SK-N-SH (cell line): ENCODE data around the gene TC2N. TPM values are rescaled to one million over a fixed set of nuclear protein-coding genes. Genes with fewer than 3 reads are reported as not detected.

Experiments
- CTCF ChIA-PET: fragments of 300-600, 350-600 bp; formaldehyde crosslinking; extraction: SDS; loops from one replicate; lab custom pipeline; 2021; lab: Yijun Ruan, JAX
- POLR2A ChIA-PET: fragments of 350-600 bp; sonication (Branson Sonifier 250); formaldehyde crosslinking; extraction: SDS; loops from one replicate; lab custom pipeline; 2020; ENCODE audit warnings: antibody characterized with exemption, inconsistent platforms; lab: Yijun Ruan, JAX
- DNase-seq: peaks from one replicate; pipeline ENCODE4 v3.0.0; 2012
- H2AFZ ChIP-seq: fragments of 200-600 bp; sonication (generic); 2 replicates; pipeline ENCODE4 v1.8.1; 2016; ENCODE audit warnings: antibody characterized with exemption, mild to moderate bottlenecking, low read depth
- H3F3A ChIP-seq: fragments of 200-600 bp; sonication (generic); replicated peaks from 2 replicates; pipeline ENCODE3; 2016; ENCODE audit warnings: antibody characterized with exemption, mild to moderate bottlenecking; ENCODE audit not compliant: insufficient read depth
- H3K27ac ChIP-seq, 2 experiments: fragments of 200-500 bp in 1 of 2; fragments of 200-600 bp in 1 of 2; sonication (Bioruptor generic) in 1 of 2; sonication (generic), shearing (Covaris generic) in 1 of 2; 2 replicates each; pipeline versions ENCODE4 v1.5.1 to v1.6.1; 2014 to 2016; ENCODE audit warnings: low read depth in 2 of 2, inconsistent platforms in 1 of 2, low read length in 1 of 2, mild to moderate bottlenecking in 1 of 2, mixed read lengths in 1 of 2
- H3K27me3 ChIP-seq: fragments of 200-600 bp; sonication (generic), shearing (Covaris generic); 2 replicates; pipeline ENCODE4 v1.6.1; 2016; ENCODE audit warnings: mixed run types; ENCODE audit not compliant: insufficient read depth
- H3K36me3 ChIP-seq, 2 experiments: fragments of 200-500 bp in 1 of 2; fragments of 200-600 bp in 1 of 2; sonication (Bioruptor generic) in 1 of 2; sonication (generic) in 1 of 2; replicated peaks in 1 of 2; 2 replicates each; pipeline versions ENCODE3 to v1.5.1; 2014 to 2016; ENCODE audit warnings: low read length in 1 of 2, mild to moderate bottlenecking in 1 of 2; ENCODE audit not compliant: insufficient read depth in 2 of 2, control insufficient read depth in 1 of 2
- H3K4me1 ChIP-seq, 2 experiments: fragments of 200-500 bp in 1 of 2; fragments of 200-600 bp in 1 of 2; sonication (Bioruptor generic) in 1 of 2; sonication (generic), shearing (Covaris generic) in 1 of 2; 2 replicates each; pipeline versions ENCODE4 v1.5.1 to v1.6.1; 2014 to 2016; ENCODE audit warnings: low read depth in 1 of 2, low read length in 1 of 2, mixed run types in 1 of 2; ENCODE audit not compliant: insufficient read depth in 2 of 2, control insufficient read depth in 1 of 2
- H3K4me2 ChIP-seq: fragments of 200-600 bp; sonication (generic), shearing (Covaris generic); 2 replicates; pipeline ENCODE4 v1.6.1; 2017; ENCODE audit warnings: mixed run types
- H3K4me3 ChIP-seq, 2 experiments: fragments of 200-500 bp in 1 of 2; fragments of 200-600 bp in 1 of 2; sonication (Bioruptor generic) in 1 of 2; sonication (generic), shearing (Covaris generic) in 1 of 2; 2 replicates each; pipeline versions ENCODE4 v1.5.1 to v1.8.1; 2014 to 2016; ENCODE audit warnings: low read depth in 2 of 2, inconsistent platforms in 1 of 2, low read length in 1 of 2, mild to moderate bottlenecking in 1 of 2, mixed read lengths in 1 of 2, moderate library complexity in 1 of 2
- H3K79me2 ChIP-seq: fragments of 200-600 bp; sonication (generic); 2 replicates; pipeline ENCODE4 v1.8.1; 2017; ENCODE audit warnings: mild to moderate bottlenecking; ENCODE audit not compliant: insufficient read depth
- H3K9ac ChIP-seq: fragments of 200-600 bp; sonication (generic); 2 replicates; pipeline ENCODE4 v1.6.1; 2017; ENCODE audit warnings: mixed run types
- H3K9me2 ChIP-seq: fragments of 200-600 bp; sonication (generic); 2 replicates; pipeline ENCODE4 v1.6.1; 2017; ENCODE audit warnings: mixed run types
- H3K9me3 ChIP-seq: fragments of 200-600 bp; sonication (generic); 2 replicates; pipeline ENCODE4 v1.6.1; 2017; ENCODE audit warnings: mixed run types, mild to moderate bottlenecking, moderate library complexity
- H4K20me1 ChIP-seq: fragments of 200-600 bp; sonication (generic); 2 replicates; pipeline ENCODE4 v1.6.1; 2017; ENCODE audit warnings: mild to moderate bottlenecking, mixed run types; ENCODE audit not compliant: insufficient read depth
- CHD2 ChIP-seq: fragments of 150-350 bp; IDR thresholded peaks from 2 replicates; pipeline ENCODE4 v1.6.1; 2018; ENCODE audit warnings: low read length; ENCODE audit not compliant: partially characterized antibody
- ELF1 ChIP-seq: IDR thresholded peaks from 2 replicates; pipeline ENCODE4 v1.4.0; 2012
- JUND ChIP-seq: IDR thresholded peaks from 2 replicates; pipeline ENCODE4 v1.4.0; 2012
- NRF1 ChIP-seq: IDR thresholded peaks from 2 replicates; pipeline ENCODE4 v1.6.1; 2012; ENCODE audit warnings: low read depth, mild to moderate bottlenecking, low read length
- PBX3 ChIP-seq: IDR thresholded peaks from 2 replicates; pipeline ENCODE4; 2012
- POLR2AphosphoS5 ChIP-seq: IDR thresholded peaks from 2 replicates; pipeline ENCODE4 v1.6.1; 2012; ENCODE audit warnings: low read depth, low read length
- REST ChIP-seq: IDR thresholded peaks from 2 replicates; pipeline ENCODE4 v1.6.1; 2012; ENCODE audit warnings: mild to moderate bottlenecking, low read depth, low read length, moderate library complexity
- RXRA ChIP-seq: IDR thresholded peaks from 2 replicates; pipeline ENCODE4 v1.4.0; 2012; ENCODE audit warnings: low read depth, mild to moderate bottlenecking, borderline replicate concordance
- SIN3A ChIP-seq: IDR thresholded peaks from 2 replicates; pipeline ENCODE4 v1.6.1; 2012; ENCODE audit warnings: low read depth, mild to moderate bottlenecking, low read length, moderate library complexity, borderline replicate concordance
- SMC3 ChIP-seq: IDR thresholded peaks from 2 replicates; pipeline ENCODE4 v1.6.1; 2012; ENCODE audit warnings: low read depth, low read length, improper control_type of control experiment
- YY1 ChIP-seq: IDR thresholded peaks from 2 replicates; pipeline ENCODE4 v1.4.0; 2012; ENCODE audit warnings: low read depth, mild to moderate bottlenecking
- WGBS: methylation state at CpG from one replicate; pipeline ENCODE4 v1.1.6; 2017; ENCODE audit warnings: low lambda C conversion rate; 5-methylcytosine and 5-hydroxymethylcytosine counted together
- polyA plus RNA-seq, 3 experiments: library from polyadenylated mRNA; depleted of rRNA; stranded (reverse); fragments of >200 nt; gene quantifications; 2 replicates each; pipeline ENCODE4 v1.2.3, GENCODE V29; 2012
- TF ChIP-seq, protein P1 (sequence below): fragments of 150-350 bp; IDR thresholded peaks from 2 replicates; pipeline ENCODE4 v1.6.1; 2017; ENCODE audit warnings: antibody characterized with exemption, low read length, low read depth, borderline replicate concordance
- TF ChIP-seq, protein P2 (sequence below): fragments of 200-600 bp; sonication (generic); IDR thresholded peaks from 2 replicates; pipeline ENCODE4 v1.6.1; 2017; ENCODE audit warnings: antibody characterized with exemption, mild to moderate bottlenecking, moderate library complexity
- TF ChIP-seq, protein P3 (sequence below): IDR thresholded peaks from 2 replicates; pipeline ENCODE4 v1.4.0; 2012; ENCODE audit warnings: low read depth
- TF ChIP-seq, protein P4 (sequence below): IDR thresholded peaks from 2 replicates; pipeline ENCODE4 v1.4.0; 2012; ENCODE audit warnings: low read depth, borderline replicate concordance

Gene TC2N
- polyA plus RNA-seq, 1 of the 3 experiments (the other 2 are of a cell fraction): not detected

- H3K9ac ChIP-seq: no peak overlapping the region
- H3K4me1 ChIP-seq: no peaks in the 10 kb centered on the region
- CTCF ChIA-PET: interaction anchor here (1.3 kb wide), 1 partner anchor 12 kb away, joined by 3 read pairs; no protein-coding TSS in a partner anchor
- no peaks in the 10 kb centered on the region for H3K79me2 ChIP-seq
- no peak overlapping the region for H3K4me3 ChIP-seq
- no peak overlapping the region for H3K27ac ChIP-seq
- H3F3A ChIP-seq: no peaks in the 10 kb centered on the region
- POLR2A ChIA-PET: no interaction called here
- H4K20me1 ChIP-seq: no peaks in the 10 kb centered on the region
- H3K9me2 ChIP-seq: no peaks in the 10 kb centered on the region
- no peak overlapping the region for H3K4me2 ChIP-seq
- DNase-seq: no peak
- H3K9me3 ChIP-seq: peaks cover 10% of the 10 kb centered on the region; the same call in 1 of the 2 replicates
- TF ChIP-seq, protein P1, sequence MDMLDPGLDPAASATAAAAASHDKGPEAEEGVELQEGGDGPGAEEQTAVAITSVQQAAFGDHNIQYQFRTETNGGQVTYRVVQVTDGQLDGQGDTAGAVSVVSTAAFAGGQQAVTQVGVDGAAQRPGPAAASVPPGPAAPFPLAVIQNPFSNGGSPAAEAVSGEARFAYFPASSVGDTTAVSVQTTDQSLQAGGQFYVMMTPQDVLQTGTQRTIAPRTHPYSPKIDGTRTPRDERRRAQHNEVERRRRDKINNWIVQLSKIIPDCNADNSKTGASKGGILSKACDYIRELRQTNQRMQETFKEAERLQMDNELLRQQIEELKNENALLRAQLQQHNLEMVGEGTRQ: no peak
- TF ChIP-seq NRF1: no peak
- TF ChIP-seq JUND: no peak
- no peak for TF ChIP-seq PBX3
- TF ChIP-seq, protein P2, sequence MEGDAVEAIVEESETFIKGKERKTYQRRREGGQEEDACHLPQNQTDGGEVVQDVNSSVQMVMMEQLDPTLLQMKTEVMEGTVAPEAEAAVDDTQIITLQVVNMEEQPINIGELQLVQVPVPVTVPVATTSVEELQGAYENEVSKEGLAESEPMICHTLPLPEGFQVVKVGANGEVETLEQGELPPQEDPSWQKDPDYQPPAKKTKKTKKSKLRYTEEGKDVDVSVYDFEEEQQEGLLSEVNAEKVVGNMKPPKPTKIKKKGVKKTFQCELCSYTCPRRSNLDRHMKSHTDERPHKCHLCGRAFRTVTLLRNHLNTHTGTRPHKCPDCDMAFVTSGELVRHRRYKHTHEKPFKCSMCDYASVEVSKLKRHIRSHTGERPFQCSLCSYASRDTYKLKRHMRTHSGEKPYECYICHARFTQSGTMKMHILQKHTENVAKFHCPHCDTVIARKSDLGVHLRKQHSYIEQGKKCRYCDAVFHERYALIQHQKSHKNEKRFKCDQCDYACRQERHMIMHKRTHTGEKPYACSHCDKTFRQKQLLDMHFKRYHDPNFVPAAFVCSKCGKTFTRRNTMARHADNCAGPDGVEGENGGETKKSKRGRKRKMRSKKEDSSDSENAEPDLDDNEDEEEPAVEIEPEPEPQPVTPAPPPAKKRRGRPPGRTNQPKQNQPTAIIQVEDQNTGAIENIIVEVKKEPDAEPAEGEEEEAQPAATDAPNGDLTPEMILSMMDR: no peak
- no peak for TF ChIP-seq POLR2AphosphoS5
- TF ChIP-seq, all 33 proteins: peak for 0
- 7% methylated on average over 3 of the region's 3 CpGs for WGBS
- Histone ChIP-seq H3K27me3 (no peaks in the 10 kb centered on the region), H2AFZ (no peak overlapping the region), H3K36me3 (no peaks in the 10 kb centered on the region)
These were observed 49.6 kb downstream of the TC2N start for GRCh38 chr14:91817566-91818325.

- peaks cover 0 to 4% of the 10 kb centered on the region in 2 experiments for H3K36me3 ChIP-seq
- ChIA-PET CTCF (no interaction called here), POLR2A (no interaction called here)
- no peak overlapping the region for H3K9ac ChIP-seq
- no peak overlapping the region for H3K4me3 ChIP-seq
- H3K9me3 ChIP-seq: no peaks in the 10 kb centered on the region
- H3K9me2 ChIP-seq: no peaks in the 10 kb centered on the region
- no peaks in the 10 kb centered on the region for H3K4me1 ChIP-seq
- no peaks in the 10 kb centered on the region for H3K79me2 ChIP-seq
- 19% methylated on average over 1 of the region's 1 CpG for WGBS
- H3K4me2 ChIP-seq: no peak overlapping the region
- H2AFZ ChIP-seq: no peak overlapping the region
- H3K27me3 ChIP-seq: no peaks in the 10 kb centered on the region
- no peak for DNase-seq
- H3K27ac ChIP-seq: no peak overlapping the region
- H4K20me1 ChIP-seq: no peaks in the 10 kb centered on the region
- no peaks in the 10 kb centered on the region for H3F3A ChIP-seq
- TF ChIP-seq, protein P1: no peak
- TF ChIP-seq SMC3 (no peak), ELF1 (no peak), REST (no peak), RXRA (no peak), CHD2 (no peak), NRF1 (no peak), YY1 (no peak), SIN3A (no peak)
- TF ChIP-seq, protein P3, sequence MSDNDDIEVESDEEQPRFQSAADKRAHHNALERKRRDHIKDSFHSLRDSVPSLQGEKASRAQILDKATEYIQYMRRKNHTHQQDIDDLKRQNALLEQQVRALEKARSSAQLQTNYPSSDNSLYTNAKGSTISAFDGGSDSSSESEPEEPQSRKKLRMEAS: no peak
- TF ChIP-seq, protein P4, sequence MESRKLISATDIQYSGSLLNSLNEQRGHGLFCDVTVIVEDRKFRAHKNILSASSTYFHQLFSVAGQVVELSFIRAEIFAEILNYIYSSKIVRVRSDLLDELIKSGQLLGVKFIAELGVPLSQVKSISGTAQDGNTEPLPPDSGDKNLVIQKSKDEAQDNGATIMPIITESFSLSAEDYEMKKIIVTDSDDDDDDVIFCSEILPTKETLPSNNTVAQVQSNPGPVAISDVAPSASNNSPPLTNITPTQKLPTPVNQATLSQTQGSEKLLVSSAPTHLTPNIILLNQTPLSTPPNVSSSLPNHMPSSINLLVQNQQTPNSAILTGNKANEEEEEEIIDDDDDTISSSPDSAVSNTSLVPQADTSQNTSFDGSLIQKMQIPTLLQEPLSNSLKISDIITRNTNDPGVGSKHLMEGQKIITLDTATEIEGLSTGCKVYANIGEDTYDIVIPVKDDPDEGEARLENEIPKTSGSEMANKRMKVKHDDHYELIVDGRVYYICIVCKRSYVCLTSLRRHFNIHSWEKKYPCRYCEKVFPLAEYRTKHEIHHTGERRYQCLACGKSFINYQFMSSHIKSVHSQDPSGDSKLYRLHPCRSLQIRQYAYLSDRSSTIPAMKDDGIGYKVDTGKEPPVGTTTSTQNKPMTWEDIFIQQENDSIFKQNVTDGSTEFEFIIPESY: no peak
These were observed 53.0 kb downstream of the TC2N start for GRCh38 chr14:91814317-91814716.
